Body of pancreas (tissue), 4 donors: ENCODE results near the gene LSAMP.
"Not testable (repeated sequence)": the region's sequence is repeated elsewhere in the genome, so short reads cannot be mapped to it uniquely, and the experiment has no call there.

Source experiments
- CTCF ChIP-seq, 7 experiments: fragments of 450-650 bp in 4 of 7; fragments of 200-600 bp in 3 of 7; sonication (generic) in 3 of 7; IDR thresholded peaks; one replicate each; pipeline ENCODE4 v1.5.1; 2016 to 2019; ENCODE audit warnings: antibody characterized with exemption in 7 of 7
- POLR2A ChIP-seq, 3 donors: fragments of 450-650 bp; IDR thresholded peaks; one replicate each; pipeline ENCODE4 v1.6.1; 2016; ENCODE audit warnings: antibody characterized with exemption in 3 of 3, mild to moderate bottlenecking in 2 of 3

DNA sequence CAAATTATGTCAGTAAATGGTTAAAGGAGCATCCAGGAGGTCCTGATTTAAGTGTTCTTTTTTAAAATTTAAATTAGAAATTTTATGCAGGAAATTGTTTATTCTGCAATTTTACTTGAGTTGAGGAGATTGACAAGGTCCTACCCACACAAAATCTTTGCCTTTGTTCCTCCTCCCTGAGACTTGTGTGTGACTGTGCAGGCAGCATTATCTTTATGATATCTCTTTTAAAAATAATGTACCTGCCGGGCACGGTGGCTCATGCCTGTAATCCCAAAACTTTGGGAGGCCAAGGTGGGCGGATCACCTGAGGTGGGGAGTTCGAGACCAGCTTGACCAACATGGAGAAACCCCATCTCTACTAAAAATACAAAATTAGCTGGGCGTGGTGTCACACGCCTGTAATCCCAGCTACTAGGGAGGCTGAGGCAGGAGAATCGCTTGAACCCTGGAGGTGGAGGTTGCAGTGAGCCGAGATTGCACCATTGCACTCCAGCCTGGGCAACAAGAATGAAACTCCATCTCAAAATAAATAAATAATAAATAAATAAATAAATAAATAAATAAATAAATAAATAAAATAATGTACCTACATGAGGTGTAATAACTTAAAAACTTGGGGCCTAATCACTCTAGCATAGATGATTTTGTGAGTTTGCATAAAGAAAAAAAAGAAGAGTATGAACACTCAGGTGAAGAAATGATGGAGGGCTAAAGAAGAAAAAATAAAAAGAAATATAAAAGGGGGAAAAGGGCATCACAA, 374.6 kb downstream of the LSAMP start:
- not testable (repeated sequence) for TF ChIP-seq POLR2A, CTCF (IDR thresholded peaks at IDR 0.05)
